Activated CD4-positive, alpha-beta T cell treated with anti-CD3 and anti-CD28 coated beads, Interleukin-2, amount 10 ng/mL, durations not matched to agents 7 days and 5 days (primary cell): ENCODE data around the gene LAPTM5. TPM values are rescaled to one million over a fixed set of nuclear protein-coding genes. Genes with fewer than 3 reads are reported as not detected.

Experiments used
- CTCF ChIA-PET: fragments of 350-600 bp; sonication (Branson Sonifier 250); formaldehyde crosslinking; loops from one replicate; lab custom pipeline; 2021; ENCODE audit warnings: antibody characterized with exemption; lab: Charles Lee
- POLR2A ChIA-PET: fragments of 350-600 bp; sonication (Branson Sonifier 250); formaldehyde crosslinking; loops from one replicate; lab custom pipeline; 2021; ENCODE audit warnings: antibody characterized with exemption; lab: Charles Lee
- DNase-seq: peaks from one replicate; pipeline ENCODE4 v3.0.0-alpha.2; 2020
- H3K27ac Mint-ChIP-seq: one replicate; pipeline ENCODE4 v1.8.0; 2021; ENCODE audit warnings: mild to moderate bottlenecking, moderate library complexity, mixed read lengths
- H3K27me3 Mint-ChIP-seq: one replicate; pipeline ENCODE4 v1.8.0; 2021; ENCODE audit warnings: mixed read lengths
- H3K36me3 Mint-ChIP-seq: one replicate; pipeline ENCODE4 v1.8.0; 2021; ENCODE audit warnings: low read depth, mixed read lengths
- H3K4me1 Mint-ChIP-seq: one replicate; pipeline ENCODE4 v1.8.0; 2021; ENCODE audit warnings: mixed read lengths
- H3K4me3 Mint-ChIP-seq: one replicate; pipeline ENCODE4 v1.8.0; 2021; ENCODE audit warnings: mild to moderate bottlenecking, moderate library complexity, mixed read lengths
- H3K9me3 Mint-ChIP-seq: one replicate; pipeline ENCODE4 v1.8.0; 2021; ENCODE audit warnings: mixed read lengths
- microRNA-seq: library from miRNA; unstranded; fragments of <30 nt; microRNA quantifications from one replicate; pipeline ENCODE4 v1.2.0, GENCODE V29; 2021; ENCODE audit warnings: borderline microRNAs expressed, borderline replicate concordance
- total RNA-seq, 2 experiments: library from RNA; stranded (reverse); gene quantifications; one replicate each; pipeline ENCODE4 v1.2.3, GENCODE V29; 2021

LAPTM5 gene
- total RNA-seq, 2 experiments from 2014 or later = 481 to 584 TPM

DNA sequence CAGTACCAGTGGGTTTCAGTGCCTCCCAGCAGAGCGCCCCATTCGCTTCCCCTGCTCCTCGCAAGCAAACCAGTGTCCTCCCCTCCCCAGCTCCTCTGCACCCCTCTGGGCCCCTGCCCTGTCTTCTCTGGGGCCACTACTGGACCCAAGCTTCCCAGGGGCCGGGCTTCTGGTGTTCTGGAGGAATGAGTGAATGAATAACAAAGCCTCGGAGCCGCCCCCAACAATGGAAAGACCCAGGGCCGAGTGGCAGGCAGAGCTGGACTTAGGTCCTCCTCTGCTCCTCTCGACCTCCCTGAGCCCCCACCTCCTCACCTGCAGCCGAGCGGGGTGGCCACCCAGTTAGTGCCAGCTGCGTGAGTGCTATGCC is 71.8 kb downstream of the LAPTM5 start:
- Mint-ChIP-seq H3K27me3 (peaks cover 57% of the 10 kb centered on the region), H3K27ac (no peak overlapping the region), H3K4me3 (no peak overlapping the region), H3K9me3 (no peaks in the 10 kb centered on the region), H3K36me3 (no peaks in the 10 kb centered on the region), H3K4me1 (no peaks in the 10 kb centered on the region)
- POLR2A ChIA-PET = no interaction called here
- no peak for DNase-seq
- CTCF ChIA-PET = no interaction called here

DNA sequence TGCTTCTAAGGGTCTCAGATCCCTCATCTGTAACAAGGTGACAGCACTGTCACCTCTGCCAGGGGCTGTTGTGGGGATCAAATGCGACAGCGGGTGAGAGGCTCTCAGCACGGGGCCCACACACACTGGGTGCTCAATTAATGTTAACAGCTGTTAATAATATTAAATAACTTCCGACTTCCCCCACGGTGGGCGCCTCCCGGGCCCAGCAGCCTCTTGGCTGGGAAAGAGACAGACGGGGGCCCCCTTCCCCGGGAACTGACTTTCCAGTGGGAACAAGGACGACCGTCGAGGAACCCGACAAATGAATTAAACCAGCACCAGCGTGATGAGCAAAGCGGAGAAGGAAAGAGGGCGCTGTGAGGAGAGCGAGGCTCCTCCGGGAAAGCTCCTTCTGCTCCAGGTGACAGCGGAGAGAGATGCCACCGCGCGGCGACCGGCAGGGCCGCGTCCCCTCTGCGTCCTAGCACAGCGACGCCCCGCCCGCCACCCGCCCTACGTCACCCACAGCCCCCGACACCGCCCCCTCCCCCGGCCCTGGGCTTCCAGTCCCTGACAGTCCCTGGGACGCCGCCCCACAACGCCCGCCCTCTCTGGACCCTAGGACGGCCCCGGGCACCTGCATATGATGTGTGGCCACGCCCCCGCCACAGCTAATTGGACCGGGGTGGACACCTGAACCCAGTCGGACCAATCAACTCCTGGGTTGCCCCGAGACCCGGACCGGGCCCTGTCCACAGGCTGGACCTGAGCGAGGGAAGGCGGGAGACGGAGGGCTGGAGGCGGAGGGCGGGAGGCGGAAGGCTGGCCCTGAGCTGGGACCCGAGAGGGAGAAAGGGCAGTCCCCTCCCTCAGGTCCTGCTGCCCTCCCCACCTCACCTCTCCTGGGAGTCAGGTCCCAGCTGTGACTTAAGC is 72.4 kb downstream of the LAPTM5 start:
- POLR2A ChIA-PET = no interaction called here
- Mint-ChIP-seq H3K27ac (no peak overlapping the region), H3K9me3 (no peaks in the 10 kb centered on the region), H3K4me1 (no peaks in the 10 kb centered on the region), H3K27me3 (peaks cover 57% of the 10 kb centered on the region), H3K4me3 (no peak overlapping the region), H3K36me3 (no peaks in the 10 kb centered on the region)
- CTCF ChIA-PET = interaction anchor here (0.8 kb wide), 1 partner anchor 8 kb away, joined by 3 read pairs; no protein-coding TSS in a partner anchor
- no peak for DNase-seq

DNA sequence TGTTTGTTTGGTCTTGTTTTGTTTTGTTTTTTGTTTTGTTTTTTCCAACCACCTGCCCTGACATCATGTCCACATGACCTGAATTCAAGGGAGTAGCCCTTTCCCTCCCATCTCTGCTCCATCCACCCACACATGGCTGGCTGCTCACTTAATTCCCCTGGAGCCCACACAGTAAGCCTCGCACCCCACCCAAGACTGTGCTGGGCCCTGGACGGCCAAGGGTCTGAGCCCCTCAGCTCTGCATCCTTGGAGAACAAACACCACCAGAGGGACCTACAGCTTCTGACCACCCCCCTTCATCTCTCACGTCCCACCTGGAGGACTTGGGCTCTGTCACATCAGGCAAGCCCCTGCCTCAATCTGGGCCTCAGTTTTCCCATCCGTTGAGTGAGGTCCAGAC is 73.3 kb downstream of the LAPTM5 start:
- Mint-ChIP-seq H3K27ac (no peak overlapping the region), H3K4me3 (no peak overlapping the region), H3K9me3 (no peaks in the 10 kb centered on the region), H3K27me3 (peaks cover 57% of the 10 kb centered on the region), H3K4me1 (no peaks in the 10 kb centered on the region), H3K36me3 (no peaks in the 10 kb centered on the region)
- ChIA-PET CTCF (no interaction called here), POLR2A (no interaction called here)
- no peak for DNase-seq

DNA sequence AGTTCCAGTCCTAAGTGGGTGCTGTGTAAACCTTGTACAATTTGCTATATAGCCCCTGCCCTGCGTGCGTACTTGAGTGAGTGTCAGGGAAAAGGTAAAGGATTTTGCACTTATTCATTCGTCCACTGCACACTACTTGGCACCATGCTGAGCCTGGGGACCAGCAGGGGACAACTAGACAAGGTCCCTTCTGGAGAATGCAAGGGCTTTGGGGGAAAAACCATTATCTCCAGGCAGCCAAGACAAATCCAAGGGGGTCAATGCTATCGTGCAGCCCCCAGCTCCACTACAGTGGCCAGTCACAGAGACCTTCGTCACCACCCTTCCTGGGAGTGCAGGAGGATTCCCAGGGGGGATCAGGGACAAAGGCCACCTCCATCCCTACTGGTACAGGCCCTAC is 73.9 kb downstream of the LAPTM5 start:
- H3K27ac Mint-ChIP-seq = no peak overlapping the region
- no peaks in the 10 kb centered on the region for H3K36me3 Mint-ChIP-seq
- no peaks in the 10 kb centered on the region for H3K4me1 Mint-ChIP-seq
- ChIA-PET POLR2A (no interaction called here), CTCF (interaction anchor here (0.7 kb wide), 1 partner anchor 231 kb away, joined by 4 read pairs; no protein-coding TSS in a partner anchor)
- no peak for DNase-seq
- peaks cover 57% of the 10 kb centered on the region for H3K27me3 Mint-ChIP-seq
- no peaks in the 10 kb centered on the region for H3K9me3 Mint-ChIP-seq
- H3K4me3 Mint-ChIP-seq = no peak overlapping the region

Small RNA genes within 50 kb of the gene (microRNA-seq; reads per million reads assigned to microRNA genes)
- 2.1 reads per million, percentile 5 among the genes with 10 or more reads in this experiment for gene MIR4420

Other genes with a start within 250 kb of the LAPTM5 start
- not detected for gene MATN1, start 34.2 kb downstream of the LAPTM5 start, total RNA-seq
- under 1 TPM; 0.10 to 0.12 TPM for gene SDC3, start 151.0 kb upstream of the LAPTM5 start, total RNA-seq